Measurements from ENCODE around the gene NET1.

DNA sequence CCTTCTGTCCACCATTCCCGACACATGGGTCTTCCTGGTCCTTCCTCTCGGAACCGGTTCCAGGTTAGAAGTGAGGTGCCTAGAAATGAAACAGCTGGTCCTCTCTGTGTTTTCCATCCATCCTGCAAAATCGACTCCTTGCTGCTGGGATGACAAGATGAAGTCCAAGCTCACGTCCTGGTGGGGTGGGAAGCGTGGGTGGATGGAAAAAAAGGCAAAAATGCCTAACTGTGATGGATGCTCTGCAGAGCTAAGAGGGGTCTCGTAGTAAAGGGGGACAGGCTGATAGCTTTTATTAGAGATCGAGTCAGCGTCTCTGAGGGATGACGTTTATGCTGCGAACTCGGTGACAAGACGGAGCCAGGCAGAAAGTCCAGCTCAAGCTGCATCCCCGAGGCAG is 72.9 kb downstream of the NET1 start:
- TF ChIP-seq, protein P1, sequence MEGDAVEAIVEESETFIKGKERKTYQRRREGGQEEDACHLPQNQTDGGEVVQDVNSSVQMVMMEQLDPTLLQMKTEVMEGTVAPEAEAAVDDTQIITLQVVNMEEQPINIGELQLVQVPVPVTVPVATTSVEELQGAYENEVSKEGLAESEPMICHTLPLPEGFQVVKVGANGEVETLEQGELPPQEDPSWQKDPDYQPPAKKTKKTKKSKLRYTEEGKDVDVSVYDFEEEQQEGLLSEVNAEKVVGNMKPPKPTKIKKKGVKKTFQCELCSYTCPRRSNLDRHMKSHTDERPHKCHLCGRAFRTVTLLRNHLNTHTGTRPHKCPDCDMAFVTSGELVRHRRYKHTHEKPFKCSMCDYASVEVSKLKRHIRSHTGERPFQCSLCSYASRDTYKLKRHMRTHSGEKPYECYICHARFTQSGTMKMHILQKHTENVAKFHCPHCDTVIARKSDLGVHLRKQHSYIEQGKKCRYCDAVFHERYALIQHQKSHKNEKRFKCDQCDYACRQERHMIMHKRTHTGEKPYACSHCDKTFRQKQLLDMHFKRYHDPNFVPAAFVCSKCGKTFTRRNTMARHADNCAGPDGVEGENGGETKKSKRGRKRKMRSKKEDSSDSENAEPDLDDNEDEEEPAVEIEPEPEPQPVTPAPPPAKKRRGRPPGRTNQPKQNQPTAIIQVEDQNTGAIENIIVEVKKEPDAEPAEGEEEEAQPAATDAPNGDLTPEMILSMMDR (IDR thresholded peaks at IDR 0.05): no peak
- no peak for TF ChIP-seq POLR2A (IDR thresholded peaks at IDR 0.05)
- TF ChIP-seq POLR2AphosphoS5 (IDR thresholded peaks at IDR 0.05): no peak

Data from stomach (tissue), 4 donors.